GM21528 (cell line): ENCODE measurements around the gene ADAMTS8.

Source experiments
- ATAC-seq: cut with Tn5 transposase; IDR thresholded peaks from one replicate; pipeline ENCODE4 v1.9.1; 2021; ENCODE audit warnings: mild to moderate bottlenecking, moderate library complexity; ENCODE audit not compliant: unreplicated experiment, low FRiP score

Gene ADAMTS8

GRCh38 chr11:130422251-130422995 is 6.0 kb downstream of the ADAMTS8 start:
- no peak for ATAC-seq

- ATAC-seq = no peak
Measured at GRCh38 chr11:130421697-130422096, 6.7 kb downstream of the ADAMTS8 start.

- no peak for ATAC-seq
Measured at GRCh38 chr11:130421199-130421585, 7.2 kb downstream of the ADAMTS8 start.

GRCh38 chr11:130420478-130421198 is 7.8 kb downstream of the ADAMTS8 start:
- ATAC-seq = no peak

- no peak for ATAC-seq
Measured at GRCh38 chr11:130418756-130419155, 9.7 kb downstream of the ADAMTS8 start.

- ATAC-seq = no peak
Measured at GRCh38 chr11:130418210-130418609, 10.2 kb downstream of the ADAMTS8 start.

GRCh38 chr11:130416906-130417305 is 11.5 kb downstream of the ADAMTS8 start:
- ATAC-seq = no peak

- no peak for ATAC-seq
Measured at GRCh38 chr11:130416530-130416882, 11.9 kb downstream of the ADAMTS8 start.

GRCh38 chr11:130415731-130416529 is 12.5 kb downstream of the ADAMTS8 start:
- no peak for ATAC-seq

- ATAC-seq = no peak
Measured at GRCh38 chr11:130414107-130415080, 14.0 kb downstream of the ADAMTS8 start.

GRCh38 chr11:130413405-130414106 is 14.9 kb downstream of the ADAMTS8 start:
- no peak for ATAC-seq

- ATAC-seq = no peak
Measured at GRCh38 chr11:130411223-130411622, 17.2 kb downstream of the ADAMTS8 start.

- no peak for ATAC-seq
Measured at GRCh38 chr11:130409594-130410388, 18.6 kb downstream of the ADAMTS8 start.

GRCh38 chr11:130408901-130409300 is 19.5 kb downstream of the ADAMTS8 start:
- ATAC-seq = no peak

GRCh38 chr11:130408401-130408890 is 20.0 kb downstream of the ADAMTS8 start:
- no peak for ATAC-seq

- ATAC-seq = no peak
Measured at GRCh38 chr11:130407978-130408377, 20.4 kb downstream of the ADAMTS8 start.

GRCh38 chr11:130405428-130405827 is 23.0 kb downstream of the ADAMTS8 start:
- no peak for ATAC-seq

- ATAC-seq = no peak
Measured at GRCh38 chr11:130404727-130405126, 23.7 kb downstream of the ADAMTS8 start.

GRCh38 chr11:130403967-130404366 is 24.4 kb downstream of the ADAMTS8 start:
- no peak for ATAC-seq
